Measurements from ENCODE around the gene EYS. TPM values are rescaled to one million over a fixed set of nuclear protein-coding genes. Genes with fewer than 3 reads are reported as not detected.

EYS gene
- total RNA-seq, 6 experiments from 2014 or later: 0.18 TPM; not detected in 5

DNA sequence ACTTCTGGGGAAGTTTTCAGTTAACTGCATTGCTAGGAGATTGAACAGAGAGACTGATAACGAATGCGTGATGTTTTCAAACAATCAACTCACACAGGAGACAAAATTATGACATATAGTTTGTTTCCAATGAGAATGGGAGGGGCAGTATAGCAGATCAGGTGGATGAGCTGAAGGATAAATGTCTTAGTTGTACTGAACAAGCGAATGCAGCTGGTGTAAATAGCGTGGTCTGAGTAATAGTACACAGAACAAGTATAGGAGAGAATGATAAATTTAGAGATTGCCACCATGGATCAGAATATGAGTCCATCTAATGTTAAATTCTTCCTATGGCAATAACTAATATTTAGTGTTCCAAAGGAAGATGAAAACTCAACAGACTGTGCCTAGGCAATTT is 858.6 kb downstream of the EYS start:
- Mint-ChIP-seq H3K4me3 (no peak overlapping the region), H3K4me1 (ENCODE audit: low read depth) (no peaks in the 10 kb centered on the region), H3K27ac (no peak overlapping the region), H3K27me3 (ENCODE audit: insufficient read depth) (no peaks in the 10 kb centered on the region), H3K36me3 (ENCODE audit: low read depth) (no peaks in the 10 kb centered on the region), H3K9me3 (peaks cover 31% of the 10 kb centered on the region)
- DNase-seq: no peak
- TF ChIP-seq, protein P1, sequence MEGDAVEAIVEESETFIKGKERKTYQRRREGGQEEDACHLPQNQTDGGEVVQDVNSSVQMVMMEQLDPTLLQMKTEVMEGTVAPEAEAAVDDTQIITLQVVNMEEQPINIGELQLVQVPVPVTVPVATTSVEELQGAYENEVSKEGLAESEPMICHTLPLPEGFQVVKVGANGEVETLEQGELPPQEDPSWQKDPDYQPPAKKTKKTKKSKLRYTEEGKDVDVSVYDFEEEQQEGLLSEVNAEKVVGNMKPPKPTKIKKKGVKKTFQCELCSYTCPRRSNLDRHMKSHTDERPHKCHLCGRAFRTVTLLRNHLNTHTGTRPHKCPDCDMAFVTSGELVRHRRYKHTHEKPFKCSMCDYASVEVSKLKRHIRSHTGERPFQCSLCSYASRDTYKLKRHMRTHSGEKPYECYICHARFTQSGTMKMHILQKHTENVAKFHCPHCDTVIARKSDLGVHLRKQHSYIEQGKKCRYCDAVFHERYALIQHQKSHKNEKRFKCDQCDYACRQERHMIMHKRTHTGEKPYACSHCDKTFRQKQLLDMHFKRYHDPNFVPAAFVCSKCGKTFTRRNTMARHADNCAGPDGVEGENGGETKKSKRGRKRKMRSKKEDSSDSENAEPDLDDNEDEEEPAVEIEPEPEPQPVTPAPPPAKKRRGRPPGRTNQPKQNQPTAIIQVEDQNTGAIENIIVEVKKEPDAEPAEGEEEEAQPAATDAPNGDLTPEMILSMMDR (IDR thresholded peaks at IDR 0.05): no peak

GRCh38 chr6:64847396-64847795 is 859.6 kb downstream of the EYS start:
- H3K9me3 Mint-ChIP-seq: peaks cover 35% of the 10 kb centered on the region
- H3K36me3 Mint-ChIP-seq (ENCODE audit: low read depth): no peaks in the 10 kb centered on the region
- H3K4me1 Mint-ChIP-seq (ENCODE audit: low read depth): no peaks in the 10 kb centered on the region
- TF ChIP-seq, protein P1 (IDR thresholded peaks at IDR 0.05): no peak
- no peaks in the 10 kb centered on the region for H3K27me3 Mint-ChIP-seq (ENCODE audit: insufficient read depth)
- no peak overlapping the region for H3K27ac Mint-ChIP-seq
- no peak for DNase-seq
- no peak overlapping the region for H3K4me3 Mint-ChIP-seq

- H3K4me3 Mint-ChIP-seq: no peak overlapping the region
- H3K9me3 Mint-ChIP-seq: peaks cover 15% of the 10 kb centered on the region
- H3K27me3 Mint-ChIP-seq (ENCODE audit: insufficient read depth): no peaks in the 10 kb centered on the region
- no peak for DNase-seq
- no peak overlapping the region for H3K27ac Mint-ChIP-seq
- TF ChIP-seq, protein P1 (IDR thresholded peaks at IDR 0.05): no peak
- H3K4me1 Mint-ChIP-seq (ENCODE audit: low read depth): no peaks in the 10 kb centered on the region
- H3K36me3 Mint-ChIP-seq (ENCODE audit: low read depth): no peaks in the 10 kb centered on the region
These were observed 868.3 kb downstream of the EYS start for GRCh38 chr6:64838726-64839125.

DNA sequence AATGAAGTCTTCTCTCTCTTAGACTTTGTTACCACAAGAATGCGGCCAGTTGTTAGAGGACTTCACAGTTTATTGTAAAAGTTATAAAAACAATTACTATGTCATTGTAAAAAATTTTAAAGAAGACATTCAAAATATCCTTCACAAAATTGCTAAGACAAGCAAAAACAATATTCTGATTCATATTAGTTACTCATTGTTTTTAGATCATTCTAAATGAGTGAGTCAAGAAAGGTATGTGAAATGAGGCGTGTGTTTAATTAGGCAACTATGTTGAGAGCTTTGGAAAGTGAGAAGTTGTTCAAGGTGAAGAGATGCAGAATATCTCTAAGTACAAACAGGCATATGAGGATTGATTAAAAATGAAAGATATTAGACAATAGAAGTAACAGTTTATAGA is 875.3 kb downstream of the EYS start:
- TF ChIP-seq, protein P1 (IDR thresholded peaks at IDR 0.05): no peak
- no peak overlapping the region for H3K4me3 Mint-ChIP-seq
- no peaks in the 10 kb centered on the region for H3K4me1 Mint-ChIP-seq (ENCODE audit: low read depth)
- H3K9me3 Mint-ChIP-seq: peaks cover 12% of the 10 kb centered on the region
- H3K36me3 Mint-ChIP-seq (ENCODE audit: low read depth): no peaks in the 10 kb centered on the region
- no peak for DNase-seq
- no peaks in the 10 kb centered on the region for H3K27me3 Mint-ChIP-seq (ENCODE audit: insufficient read depth)
- H3K27ac Mint-ChIP-seq: no peak overlapping the region

DNA sequence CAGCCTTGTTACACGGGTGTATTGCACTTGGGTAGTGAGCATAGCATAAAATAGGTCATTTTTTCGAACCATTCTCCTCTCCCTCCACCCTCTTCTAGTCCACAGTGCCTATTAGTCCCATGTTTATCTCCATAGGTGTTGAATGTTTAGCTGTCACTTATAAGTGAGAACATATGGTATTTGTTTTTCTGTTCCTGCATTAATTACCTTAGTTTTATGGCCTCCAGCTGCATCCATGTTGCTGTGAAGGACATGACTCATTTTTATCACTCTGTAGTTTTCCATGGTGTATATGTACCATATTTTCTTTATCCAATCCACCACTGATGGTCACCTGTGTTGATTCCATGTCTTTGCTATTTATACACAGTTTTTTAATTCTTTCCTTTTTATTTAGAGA is 889.5 kb downstream of the EYS start:
- TF ChIP-seq, protein P1 (IDR thresholded peaks at IDR 0.05): no peak
- no peaks in the 10 kb centered on the region for H3K4me1 Mint-ChIP-seq (ENCODE audit: low read depth)
- H3K27me3 Mint-ChIP-seq (ENCODE audit: insufficient read depth): no peaks in the 10 kb centered on the region
- no peak overlapping the region for H3K27ac Mint-ChIP-seq
- DNase-seq: no peak
- H3K9me3 Mint-ChIP-seq: peaks cover 27% of the 10 kb centered on the region
- H3K36me3 Mint-ChIP-seq (ENCODE audit: low read depth): no peaks in the 10 kb centered on the region
- no peak overlapping the region for H3K4me3 Mint-ChIP-seq

DNA sequence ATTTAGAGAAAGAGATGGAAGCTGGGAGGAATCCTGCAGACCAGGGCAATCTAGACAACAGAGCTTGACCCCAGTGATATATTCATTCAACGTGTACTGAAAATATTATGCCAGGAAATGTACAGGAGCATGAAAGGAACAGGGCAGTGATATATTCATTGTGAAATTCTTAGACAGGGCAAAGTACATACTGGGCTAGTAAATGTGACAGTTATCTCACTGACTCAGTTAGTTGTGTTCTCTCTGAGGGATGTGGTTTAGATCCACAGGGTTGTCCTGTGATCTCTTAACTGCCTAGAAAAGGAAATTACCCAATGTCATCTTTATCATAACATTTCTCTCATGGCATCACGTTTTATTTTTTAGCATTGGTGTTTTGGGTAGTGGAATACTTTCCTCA is 891.3 kb downstream of the EYS start:
- Mint-ChIP-seq H3K27me3 (ENCODE audit: insufficient read depth) (no peaks in the 10 kb centered on the region), H3K4me3 (no peak overlapping the region), H3K36me3 (ENCODE audit: low read depth) (no peaks in the 10 kb centered on the region), H3K4me1 (ENCODE audit: low read depth) (no peaks in the 10 kb centered on the region), H3K27ac (no peak overlapping the region), H3K9me3 (peaks cover 16% of the 10 kb centered on the region)
- TF ChIP-seq, protein P1 (IDR thresholded peaks at IDR 0.05): no peak
- no peak for DNase-seq

Measured in HFFc6 (cell line).